SIG-M5 (cell line): ENCODE results near the gene RBM39.

Experiments
- DNase-seq: peaks from one replicate; lab custom pipeline; 2025; lab: John Stamatoyannopoulos, UW

Gene RBM39

GRCh38 chr20:35674921-35675320 lies 67.1 kb downstream of the RBM39 start:
- DNase-seq: no peak

- no peak for DNase-seq
Observed at GRCh38 chr20:35673884-35674283, 68.2 kb downstream of the RBM39 start.

GRCh38 chr20:35669681-35670080 lies 72.4 kb downstream of the RBM39 start:
- DNase-seq: no peak

GRCh38 chr20:35669221-35669620 lies 72.8 kb downstream of the RBM39 start:
- no peak for DNase-seq

- no peak for DNase-seq
Observed at GRCh38 chr20:35665949-35666288, 76.1 kb downstream of the RBM39 start.

GRCh38 chr20:35664466-35665206 lies 77.4 kb downstream of the RBM39 start, which contains the start of the genes CPNE1 and RBM12:
Gene CPNE1 (minus strand): TSS chr20:35664900. CDS start chr20:35632923, 31,977 bp downstream.
Gene RBM12 (minus strand): TSS chr20:35664900. CDS start chr20:35655322, 9,578 bp downstream.
- DNase-seq: peak; percentile 49

- no peak for DNase-seq
Observed at GRCh38 chr20:35663516-35664465, 78.3 kb downstream of the RBM39 start.

- no peak for DNase-seq
Observed at GRCh38 chr20:35662551-35662950, 79.5 kb downstream of the RBM39 start.

GRCh38 chr20:35661908-35662307 lies 80.2 kb downstream of the RBM39 start:
- no peak for DNase-seq

GRCh38 chr20:35661053-35661452 lies 81.0 kb downstream of the RBM39 start:
- no peak for DNase-seq

GRCh38 chr20:35660122-35660937 lies 81.7 kb downstream of the RBM39 start:
- no peak for DNase-seq

GRCh38 chr20:35657271-35657670 lies 84.8 kb downstream of the RBM39 start:
- no peak for DNase-seq

GRCh38 chr20:35654415-35654814 lies 87.6 kb downstream of the RBM39 start:
- no peak for DNase-seq

- no peak for DNase-seq
Observed at GRCh38 chr20:35653893-35654292, 88.2 kb downstream of the RBM39 start.
